Panc1 (cell line): ENCODE measurements around the gene ECI1. TPM values are rescaled to one million over a fixed set of nuclear protein-coding genes. Genes with fewer than 3 reads are reported as not detected.
A peak's percentile ranks its signal among the peaks of the same experiment; 100 is the strongest.

Experiments
- ATAC-seq: fragments of 200-7000 bp; cut with Tn5 transposase; 2 replicates; pipeline ENCODE4 v1.9.1; 2020; ENCODE audit warnings: mild to moderate bottlenecking, moderate library complexity
- BruUV-seq: library from RNA; stranded (reverse); fragments of 400-500 nt; replicated peaks from 2 replicates; lab custom pipeline; 2021; lab: Mats Ljungman, UMichigan
- CTCF ChIA-PET: fragments of 300-600 bp; sonication (Branson Sonifier 250); formaldehyde crosslinking; loops from one replicate; lab custom pipeline; 2022; ENCODE audit warnings: antibody characterized with exemption; lab: Charles Lee
- POLR2A ChIA-PET: fragments of 300-600 bp; sonication (Branson Sonifier 250); formaldehyde crosslinking; loops from one replicate; lab custom pipeline; 2022; ENCODE audit warnings: antibody characterized with exemption; lab: Charles Lee
- DNase-seq: peaks from one replicate; pipeline ENCODE4 v3.0.0-alpha.2; 2010; ENCODE audit warnings: low read depth, low spot score
- H3K27ac ChIP-seq: 2 replicates; pipeline ENCODE4 v1.5.1; 2011; ENCODE audit warnings: mild to moderate bottlenecking, low read length, inconsistent platforms
- H3K27me3 ChIP-seq: fragments of 200-500 bp; sonication (Bioruptor generic); 2 replicates; pipeline ENCODE4 v1.6.0; 2014; ENCODE audit warnings: low read length, inconsistent platforms; ENCODE audit not compliant: control insufficient read depth, insufficient read depth
- H3K36me3 ChIP-seq: fragments of 200-500 bp; sonication (Bioruptor generic); 2 replicates; pipeline ENCODE4 v1.5.1; 2014; ENCODE audit warnings: inconsistent platforms, mild to moderate bottlenecking, low read length, moderate library complexity; ENCODE audit not compliant: control insufficient read depth, insufficient read depth
- H3K4me1 ChIP-seq: 2 replicates; pipeline ENCODE4 v1.5.1; 2011; ENCODE audit warnings: inconsistent platforms, mild to moderate bottlenecking, low read length, moderate library complexity; ENCODE audit not compliant: control insufficient read depth, insufficient read depth
- H3K4me3 ChIP-seq, 2 experiments: 2 replicates each; pipeline ENCODE4 v1.5.1; 2011 to 2012; ENCODE audit warnings: low read depth in 2 of 2, low read length in 2 of 2, mild to moderate bottlenecking in 2 of 2, inconsistent platforms in 1 of 2, moderate library complexity in 1 of 2
- H3K9me3 ChIP-seq: fragments of 200-500 bp; sonication (Bioruptor generic); 2 replicates; pipeline ENCODE4 v1.5.1; 2014; ENCODE audit warnings: low read depth, mild to moderate bottlenecking, inconsistent platforms, low read length, moderate library complexity; ENCODE audit not compliant: control insufficient read depth, insufficient read depth
- CTCF ChIP-seq: fragments of 450-650 bp; IDR thresholded peaks from 2 replicates; pipeline ENCODE4 v1.5.1; 2017; ENCODE audit warnings: mild to moderate bottlenecking
- POLR2AphosphoS5 ChIP-seq: IDR thresholded peaks from 2 replicates; pipeline ENCODE4 v1.6.1; 2012; ENCODE audit warnings: mild to moderate bottlenecking, low read depth, low read length, moderate library complexity
- REST ChIP-seq, 2 experiments: IDR thresholded peaks; 2 replicates each; pipeline ENCODE4 v1.6.1; 2011 to 2012; ENCODE audit warnings: low read depth in 2 of 2, control low read depth in 1 of 2, low read length in 1 of 2, mild to moderate bottlenecking in 1 of 2, moderate library complexity in 1 of 2; ENCODE audit not compliant: insufficient read depth in 1 of 2
- SIN3A ChIP-seq: IDR thresholded peaks from 2 replicates; pipeline ENCODE4 v1.6.1; 2012; ENCODE audit warnings: low read depth, mild to moderate bottlenecking, low read length, moderate library complexity, borderline replicate concordance; ENCODE audit not compliant: insufficient read depth
- TCF7L2 ChIP-seq: IDR thresholded peaks from 2 replicates; pipeline ENCODE4 v1.6.1; 2011; ENCODE audit warnings: mild to moderate bottlenecking, low read depth, low read length, inconsistent platforms
- in situ Hi-C: cut with HindIII; loops from 2 replicates; pipeline ENCODE4 v1.10.0; 2016; ENCODE audit warnings: low sequenced_read_pairs, low pct_unique_long_range_greater_than_20kb
- intact Hi-C: fragments of 100-400 bp; cut with micrococcal nuclease; formaldehyde crosslinking; loops from one replicate; pipeline ENCODE4 v1.10.0; 2022; ENCODE audit not compliant: unreplicated experiment
- total RNA-seq: library from RNA; stranded (reverse); gene quantifications from one replicate; pipeline ENCODE4 v1.2.1, GENCODE V29; 2021; ENCODE audit not compliant: unreplicated experiment

Gene ECI1
- total RNA-seq, 1 experiment from 2014 or later: 117 TPM

GRCh38 chr16:2213817-2214718, 37.3 kb downstream of the ECI1 start:
- Histone ChIP-seq H3K9me3 (no peaks in the 10 kb centered on the region), H3K4me3 (peak overlapping the region; percentile 65 to 83), H3K4me1 (peaks cover 30% of the 10 kb centered on the region), H3K36me3 (peaks cover 3% of the 10 kb centered on the region; the same call in 1 of the 2 replicates), H3K27me3 (no peaks in the 10 kb centered on the region), H3K27ac (peak overlapping the region; percentile 86)
- BruUV-seq: no TSS peak
- intact Hi-C loops: no loop called here
- ATAC-seq (peak; percentile 3; the same call in 1 of the 2 replicates), DNase-seq (no peak)
- ChIA-PET CTCF (no interaction called here), POLR2A (interaction anchor here (0.8 kb wide), 1 partner anchor 38 kb away, joined by 3 read pairs; the partner anchor contains the start of gene ECI1)
- TF ChIP-seq CTCF (no peak), REST (IDR thresholded peaks at IDR 0.05; ENCODE audit: insufficient read depth in 1 of 2, low read depth in 2 of 2, low read length in 1 of 2) (0 out of 4 replicates have a peak, but pooled peaks of 1 of the 2 experiments have one; percentile 9), POLR2AphosphoS5 (no peak), TCF7L2 (no peak), SIN3A (peak; percentile 10; the same call in 1 of the 2 replicates)
- in situ Hi-C loops: no loop called here

DNA sequence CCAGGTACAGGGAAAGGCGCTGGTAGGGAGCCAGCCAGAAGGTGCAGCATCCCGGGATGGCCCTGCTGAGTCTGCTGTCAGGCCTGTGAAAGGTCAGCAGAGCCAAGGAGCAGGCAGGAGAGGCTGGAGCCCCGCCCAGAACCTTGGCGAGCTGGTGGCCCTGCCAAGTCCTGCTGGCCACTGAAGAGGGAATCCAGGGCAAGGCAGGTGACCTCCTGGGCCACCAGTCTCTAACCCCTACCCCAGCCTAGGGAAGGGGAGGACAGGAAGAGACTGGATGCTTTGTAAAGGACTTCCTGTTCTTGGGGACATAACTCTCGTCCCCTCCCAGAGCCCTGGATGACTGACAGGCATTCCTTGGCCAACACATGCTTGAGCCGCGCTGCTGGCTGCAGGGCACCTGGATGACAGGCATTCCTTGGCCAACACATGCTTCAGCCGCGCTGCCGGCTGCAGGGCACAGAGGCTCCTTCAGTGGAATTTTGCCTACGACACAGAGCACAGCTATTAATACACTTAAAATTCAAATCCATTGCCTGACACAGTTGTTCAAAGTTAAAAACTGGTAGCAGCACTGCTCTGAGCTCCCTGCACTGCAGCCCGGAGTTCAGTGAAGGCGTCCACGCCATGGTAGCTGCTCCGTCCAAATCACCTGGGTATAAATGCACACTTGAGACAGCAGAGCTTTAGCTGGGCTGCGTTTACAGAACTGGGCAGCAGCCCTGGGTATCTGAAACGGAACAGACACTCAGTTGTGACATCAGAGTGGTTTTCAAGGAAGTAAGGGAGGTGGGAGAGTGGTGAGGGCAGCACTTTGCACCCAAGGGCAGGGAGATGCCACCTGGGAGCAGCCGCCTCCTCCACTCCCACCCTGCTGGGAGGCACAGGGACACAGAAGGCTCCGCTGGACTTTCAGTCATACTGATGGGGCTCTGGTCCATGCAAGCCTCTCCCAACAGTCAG, 38.7 kb downstream of the ECI1 start:
- DNase-seq (no peak), ATAC-seq (peak; percentile 17)
- TF ChIP-seq POLR2AphosphoS5 (no peak), SIN3A (0 out of 2 replicates have a peak, but pooled peaks have one; percentile 17)
- Histone ChIP-seq H3K27ac (peak overlapping the region; percentile 86), H3K36me3 (peaks cover 3% of the 10 kb centered on the region; the same call in 1 of the 2 replicates), H3K4me1 (peaks cover 30% of the 10 kb centered on the region), H3K4me3 (peak overlapping the region; percentile 65 to 83), H3K9me3 (no peaks in the 10 kb centered on the region), H3K27me3 (no peaks in the 10 kb centered on the region)
- TSS peak; percentile 94 for BruUV-seq
- in situ Hi-C loops: no loop called here
- POLR2A ChIA-PET: no interaction called here
- CTCF ChIA-PET: no interaction called here
- intact Hi-C loops: no loop called here
